Kidney (tissue), 14 donors: Measurements from ENCODE around the gene ZMYND8. TPM values are rescaled to one million over a fixed set of nuclear protein-coding genes. Genes with fewer than 3 reads are reported as not detected.

ENCODE experiments used
- DNase-seq, 5 donors: peaks; one replicate each; pipeline ENCODE4 v3.0.0-alpha.2; 2013 to 2020
- FAIRE-seq: peaks from 2 replicates; lab custom pipeline; 2012; peaks lifted over from hg19 to GRCh38; lab: Jason Lieb, UNC
- H3K27ac ChIP-seq, 2 donors: one replicate each; pipeline ENCODE4 v1.7.0; 2013; ENCODE audit warnings: low read depth in 2 of 2, low read length in 2 of 2, inconsistent platforms in 1 of 2
- H3K27me3 ChIP-seq: one replicate; pipeline ENCODE4 v1.7.1; 2013; ENCODE audit warnings: low read length, inconsistent platforms; ENCODE audit not compliant: control insufficient read depth, insufficient read depth
- H3K36me3 ChIP-seq, 3 donors: one replicate each; pipeline versions ENCODE4 v1.7.0 to v1.7.1; 2013; ENCODE audit warnings: low read length in 3 of 3, control low read depth in 1 of 3, inconsistent platforms in 1 of 3; ENCODE audit not compliant: insufficient read depth in 3 of 3, control insufficient read depth in 2 of 3
- H3K4me1 ChIP-seq, 3 donors: one replicate each; pipeline versions ENCODE4 v1.7.0 to v1.7.1; 2013; ENCODE audit warnings: low read length in 3 of 3, inconsistent platforms in 1 of 3, low read depth in 1 of 3; ENCODE audit not compliant: control insufficient read depth in 2 of 3, insufficient read depth in 2 of 3
- H3K4me3 ChIP-seq, 3 donors: one replicate each; pipeline versions ENCODE4 v1.7.0 to v1.8.1; 2013; ENCODE audit warnings: low read length in 3 of 3, control low read depth in 1 of 3, inconsistent platforms in 1 of 3
- H3K9ac ChIP-seq, 3 donors: one replicate each; pipeline versions ENCODE4 v1.7.0 to v1.7.1; 2013; ENCODE audit warnings: low read length in 3 of 3, control low read depth in 1 of 3, inconsistent platforms in 1 of 3
- H3K9me3 ChIP-seq, 3 donors: one replicate each; pipeline versions ENCODE4 v1.7.0 to v1.7.1; 2013; ENCODE audit warnings: low read length in 3 of 3, control low read depth in 1 of 3, inconsistent platforms in 1 of 3; ENCODE audit not compliant: control insufficient read depth in 2 of 3, insufficient read depth in 1 of 3
- CTCF ChIP-seq: IDR thresholded peaks from 3 replicates; pipeline ENCODE4 v1.5.1; 2012; ENCODE audit warnings: mild to moderate bottlenecking, moderate library complexity, borderline replicate concordance; ENCODE audit not compliant: insufficient read depth; ENCODE audit errors: extremely low read depth
- intact Hi-C: fragments of 100-400 bp; cut with DNase I; formaldehyde crosslinking; loops from one replicate; pipeline ENCODE4 v1.11.1; 2022
- polyA plus RNA-seq: library from polyadenylated mRNA; stranded (reverse); fragments of 350-450 nt; fragmentation: Illumina TruSeq; extraction: RNeasy Lipid Tissue Mini Kit (QIAGEN cat#74804); gene quantifications from one replicate; pipeline ENCODE4 v1.2.3, GENCODE V29; 2014; ENCODE audit warnings: low read depth, low replicate concordance; ENCODE audit not compliant: insufficient read depth
- total RNA-seq: library from RNA; stranded (reverse); fragmentation: NEBNext Ultra II Directional; extraction: Animal tissue kit (Norgen Biotek cat#: 25700); gene quantifications from one replicate; pipeline ENCODE4 v1.2.1, GENCODE V29; 2021
- donor health status: control.
- donor health status: control.
- donor health status: control.
- donor health status: control.
- donor health status: control.
- donor health status: DM: yes; HTN: yes; CAD: no.
- donor health status: Normal renal cell carcinoma (clear cell type).

The ZMYND8 gene
- total and polyA plus RNA-seq, 2 donors from 2014 or later: 10.5 to 37.5 TPM

- intact Hi-C loops: no loop called here
- Histone ChIP-seq H3K4me1 (no peaks in the 10 kb centered on the region), H3K4me3 (no peak overlapping the region), H3K9me3 (no peaks in the 10 kb centered on the region), H3K9ac (no peak overlapping the region), H3K27me3 (no peaks in the 10 kb centered on the region), H3K36me3 (peaks cover 6 to 28% (median 12%) of the 10 kb centered on the region in 3 donors), H3K27ac (no peak overlapping the region)
- TF ChIP-seq CTCF: no peak
- DNase-seq (no peak), FAIRE-seq (no peak)
These were observed 135.4 kb downstream of the ZMYND8 start for GRCh38 chr20:47221036-47221625.

- intact Hi-C loops: no loop called here
- TF ChIP-seq CTCF: peak; percentile 44
- no peak overlapping the region for H3K9ac ChIP-seq
- FAIRE-seq (no peak), DNase-seq (peak in 1 of 5 donors; percentile 26)
- H3K27ac ChIP-seq: no peak overlapping the region
- no peaks in the 10 kb centered on the region for H3K4me1 ChIP-seq
- peaks cover 4 to 34% (median 18%) of the 10 kb centered on the region in 3 donors for H3K36me3 ChIP-seq
- no peak overlapping the region for H3K4me3 ChIP-seq
- no peaks in the 10 kb centered on the region for H3K9me3 ChIP-seq
- H3K27me3 ChIP-seq: no peaks in the 10 kb centered on the region
These were observed 136.3 kb downstream of the ZMYND8 start for GRCh38 chr20:47220161-47220582.

DNA sequence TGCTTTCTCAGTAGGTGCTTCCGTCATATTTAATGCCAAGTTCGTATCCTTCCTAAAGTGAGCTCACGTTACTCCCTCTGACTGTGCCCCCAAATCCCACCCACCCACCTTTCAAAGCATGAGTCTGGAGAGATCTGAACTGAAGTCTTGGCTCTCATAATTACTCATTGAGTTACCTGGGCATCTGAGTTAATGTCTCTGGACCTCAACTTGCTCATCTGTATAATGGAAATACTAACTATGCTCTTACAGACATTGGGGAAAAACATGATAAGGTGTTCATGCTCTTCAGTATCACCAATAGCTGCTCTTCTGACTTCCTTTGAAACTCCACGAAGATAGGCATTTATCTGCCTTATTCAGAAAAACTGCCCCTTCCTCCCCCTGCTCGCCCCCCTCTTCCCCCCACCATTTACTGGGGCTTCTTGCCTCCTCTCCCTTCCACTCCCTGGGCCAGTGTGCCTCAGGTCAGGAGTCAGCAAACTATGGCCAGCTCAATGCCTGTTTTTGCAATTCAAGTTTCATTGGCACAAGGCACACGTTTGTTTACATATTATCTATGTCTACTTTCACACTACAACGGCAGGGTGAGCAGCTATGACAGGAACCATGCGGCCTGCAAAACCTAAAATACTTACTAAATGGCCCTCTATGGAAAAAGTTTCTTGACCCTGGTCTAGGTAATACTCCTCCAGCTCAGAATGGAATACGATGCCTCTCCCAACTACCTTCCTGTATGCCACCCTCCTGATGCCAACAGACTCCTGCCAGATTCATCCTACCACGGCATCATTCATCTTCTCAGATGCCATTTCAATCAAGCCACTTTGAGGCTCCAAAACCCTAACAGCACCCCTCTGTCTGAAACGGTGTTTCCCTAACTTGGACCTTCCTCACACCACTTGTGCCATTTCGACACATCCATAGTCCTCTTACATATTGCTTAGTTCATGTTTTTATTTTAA is 138.7 kb downstream of the ZMYND8 start:
- intact Hi-C loops: no loop called here
- TF ChIP-seq CTCF: no peak
- no peaks in the 10 kb centered on the region for H3K27me3 ChIP-seq
- H3K4me3 ChIP-seq: no peak overlapping the region
- H3K9me3 ChIP-seq: no peaks in the 10 kb centered on the region
- no peak overlapping the region for H3K27ac ChIP-seq
- H3K9ac ChIP-seq: no peak overlapping the region
- DNase-seq (no peak), FAIRE-seq (no peak)
- H3K36me3 ChIP-seq: peaks cover 7 to 34% (median 20%) of the 10 kb centered on the region in 3 donors
- H3K4me1 ChIP-seq: no peaks in the 10 kb centered on the region
